NCI-H2171 (cell line): ENCODE data around the gene FEZF1.

Source experiments
- DNase-seq: peaks from one replicate; lab custom pipeline; 2025; lab: John Stamatoyannopoulos, UW

The FEZF1 gene

DNA sequence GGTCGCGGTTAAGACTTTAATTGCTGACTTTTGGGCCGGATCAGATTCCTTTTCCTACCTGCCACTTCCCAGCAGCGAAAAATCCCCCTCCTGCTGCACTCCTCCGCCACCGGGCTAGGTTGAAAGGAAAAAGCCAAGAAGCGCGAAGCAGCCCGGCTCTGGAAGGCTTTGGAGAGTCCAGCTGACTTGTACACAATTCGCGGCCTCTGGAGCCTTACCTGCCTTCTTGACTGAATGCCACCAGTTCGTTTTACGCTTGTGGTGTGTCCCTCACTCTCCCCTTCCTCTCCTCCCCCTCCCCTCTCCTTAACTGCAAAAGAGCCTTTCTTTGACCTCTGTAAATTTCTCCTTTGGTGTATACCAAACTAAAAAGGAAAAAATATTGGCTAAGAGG lies 2.7 kb upstream of the FEZF1 start:
- DNase-seq = peak; percentile 48

DNA sequence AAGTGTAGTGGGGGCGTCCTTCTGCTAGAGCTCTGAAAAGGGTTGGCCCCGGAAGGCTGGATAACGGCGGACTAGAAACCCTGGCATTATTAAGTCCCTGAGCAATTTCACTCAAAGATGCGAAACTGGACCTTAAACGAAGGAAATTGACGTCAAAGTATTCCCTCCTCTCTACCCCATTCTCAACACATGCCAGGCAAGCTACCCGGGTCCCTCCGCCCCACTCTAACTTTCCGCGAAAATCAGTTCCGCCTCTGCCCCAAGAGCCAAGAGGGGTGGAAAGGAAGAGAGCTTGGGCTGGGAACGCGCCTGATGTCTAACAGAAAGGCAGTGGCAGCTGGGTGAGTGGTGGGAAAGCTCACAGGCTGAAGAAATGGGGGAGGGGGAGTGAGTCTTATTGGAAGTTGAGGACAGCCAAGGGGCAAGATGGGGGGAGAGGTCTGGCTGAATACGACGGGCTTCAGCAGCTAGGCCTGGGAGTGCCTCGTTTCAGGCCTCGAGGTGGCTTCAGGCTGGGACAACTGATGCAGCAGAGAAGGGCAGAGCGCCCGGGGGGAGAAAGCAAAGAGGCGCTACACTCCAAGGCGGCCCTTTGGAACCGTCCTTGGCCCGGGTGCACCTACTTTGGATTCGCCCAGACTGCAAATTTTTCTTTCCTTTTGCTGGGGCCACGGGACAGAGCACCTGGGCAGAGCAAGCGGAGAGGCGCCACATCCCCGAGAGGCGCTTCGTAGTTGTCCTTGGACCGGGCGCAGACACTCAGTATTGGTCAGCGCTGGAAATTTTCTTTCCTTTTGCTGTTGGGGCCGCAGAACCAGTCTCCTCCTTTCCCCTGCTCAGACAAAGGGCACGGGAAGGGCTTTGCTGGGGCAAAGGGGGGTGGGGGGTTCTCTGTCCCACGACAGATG lies 2.0 kb upstream of the FEZF1 start:
- peak; percentile 39 for DNase-seq

DNA sequence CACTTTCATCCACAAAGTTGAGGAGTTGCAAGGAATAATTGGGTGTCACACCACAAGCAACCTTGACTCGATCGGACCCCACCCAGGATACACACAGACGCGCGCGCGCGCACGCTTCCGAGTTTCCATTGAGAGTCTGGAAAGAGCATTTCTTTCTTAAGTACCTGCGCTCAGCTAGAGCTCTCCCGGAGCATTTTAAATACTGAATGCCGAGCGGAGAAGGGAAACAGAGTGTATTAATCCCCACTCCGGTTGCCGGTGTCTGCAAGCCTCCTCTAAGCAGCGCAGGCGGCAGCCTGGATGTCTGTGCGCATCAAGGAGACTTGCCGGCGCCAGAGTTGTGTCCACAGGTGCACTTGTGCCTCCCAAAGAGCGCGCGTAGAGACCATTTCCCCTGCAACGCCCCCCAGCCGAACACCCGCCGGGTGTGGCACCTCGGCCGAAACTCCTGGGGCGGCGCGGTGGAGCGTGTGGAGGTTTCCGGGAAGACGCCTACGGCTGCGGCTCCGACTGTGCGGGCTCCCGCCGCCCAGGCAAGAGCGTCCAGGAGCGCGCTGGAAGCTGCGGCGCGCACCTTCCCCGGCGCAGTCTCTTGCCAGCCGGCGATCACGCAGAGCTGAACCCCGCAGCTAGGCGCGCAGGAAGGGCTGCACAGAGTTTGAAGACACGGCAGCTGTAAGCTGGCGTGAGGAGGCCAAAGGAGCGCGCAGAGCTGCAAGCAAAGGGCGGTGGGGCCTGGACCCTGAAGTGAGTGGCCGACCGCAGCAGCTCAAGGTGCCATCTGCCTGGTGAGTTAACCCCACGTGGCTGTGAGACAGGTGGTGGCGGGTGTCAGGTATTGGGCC lies 1.1 kb upstream of the FEZF1 start:
- DNase-seq = peak; percentile 65

DNA sequence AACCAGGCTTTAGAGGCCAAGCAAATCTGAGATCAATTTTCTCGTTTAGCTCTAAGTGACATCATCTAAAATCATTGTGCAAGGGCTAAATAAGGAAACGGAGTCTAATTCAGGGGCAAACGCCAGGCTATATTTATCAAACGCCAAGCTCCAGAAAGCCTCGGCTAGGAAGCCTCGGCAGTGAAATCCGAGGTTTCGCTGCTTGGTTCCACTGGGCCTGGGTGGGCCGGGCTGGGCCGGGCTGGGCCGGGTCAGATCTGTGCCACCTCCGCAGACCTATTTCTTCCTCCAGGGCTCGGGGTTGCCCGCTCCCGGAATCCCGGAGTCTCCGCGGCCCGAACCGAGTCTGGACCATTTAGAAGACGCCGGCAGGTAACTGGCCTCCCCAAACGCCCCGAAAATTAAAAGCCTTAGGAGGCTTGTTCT lies 459 bp upstream of the FEZF1 start:
- DNase-seq = no peak

DNA sequence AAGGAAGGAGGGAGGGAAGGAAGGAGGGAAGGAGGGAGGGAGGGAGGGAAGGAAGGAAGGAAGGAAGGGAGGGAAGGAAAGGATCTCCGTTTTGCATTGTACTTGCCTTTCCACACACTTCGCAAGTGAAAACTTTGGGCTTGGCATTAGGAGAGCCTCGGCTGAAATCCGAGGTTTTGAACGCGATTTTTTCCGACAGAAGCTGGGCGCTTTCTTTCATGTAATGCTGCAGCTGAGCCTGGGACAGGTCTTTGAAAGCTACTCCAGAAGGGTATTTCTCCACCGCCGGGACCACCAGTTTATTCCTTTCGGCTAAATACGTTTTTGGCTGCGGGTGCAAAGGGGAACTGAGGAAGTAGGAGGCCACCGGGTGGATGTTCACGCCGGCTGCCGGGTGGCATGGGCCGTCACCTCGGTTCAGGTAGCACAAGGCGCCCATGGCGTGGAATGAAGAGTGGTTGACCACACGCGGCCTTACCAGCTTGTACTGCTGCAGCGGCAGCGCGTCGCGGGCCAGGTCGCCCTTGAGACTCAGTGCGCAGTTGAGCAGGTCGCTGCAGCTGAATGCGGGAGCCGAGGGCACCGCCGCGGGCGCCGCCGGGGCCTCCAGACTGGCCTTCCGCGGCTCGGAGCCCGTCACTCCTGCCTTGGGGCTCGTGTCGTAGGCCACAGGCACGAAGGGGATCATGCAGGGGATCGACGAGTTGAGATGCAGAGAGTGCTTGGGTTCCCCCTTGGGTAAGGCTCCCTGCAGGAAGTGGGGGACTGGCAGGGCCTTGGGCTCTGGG lies 825 bp downstream of the FEZF1 start:
- DNase-seq = no peak

DNA sequence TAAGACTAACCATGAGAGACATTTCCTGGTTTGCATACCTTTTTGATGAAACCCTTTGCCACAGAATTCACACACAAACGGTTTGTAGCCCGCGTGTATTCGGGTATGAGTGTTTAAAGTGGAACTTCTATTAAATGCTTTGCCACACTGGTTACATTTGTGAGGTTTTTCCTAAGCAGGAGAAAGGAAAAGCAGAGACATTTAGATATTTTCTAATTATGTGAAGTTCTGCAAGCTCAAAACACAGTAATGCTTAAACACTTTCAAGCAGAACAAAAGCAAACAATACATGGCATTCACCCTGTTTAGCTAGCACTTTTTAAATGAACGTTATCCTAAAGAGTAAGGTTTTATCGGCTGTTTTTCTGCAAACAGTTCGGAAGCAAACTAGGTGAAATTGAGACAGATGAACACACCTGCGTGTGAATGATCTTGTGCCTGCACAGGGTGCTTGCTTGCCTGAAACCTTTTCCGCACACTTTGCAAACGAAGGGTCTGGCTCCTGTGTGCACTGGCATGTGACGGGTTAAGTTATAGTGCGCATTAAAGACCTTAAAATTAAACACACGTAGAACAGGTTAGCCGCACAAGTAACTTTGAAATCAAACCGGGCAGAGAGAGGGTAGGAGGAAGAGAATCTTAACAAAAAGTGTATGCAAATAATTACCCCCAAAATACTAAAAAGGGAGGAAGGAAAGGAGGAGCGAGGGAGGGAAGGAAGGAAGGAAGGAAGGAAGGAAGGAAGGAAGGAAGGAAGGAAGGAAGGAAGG lies 1.6 kb downstream of the FEZF1 start:
- no peak for DNase-seq

DNA sequence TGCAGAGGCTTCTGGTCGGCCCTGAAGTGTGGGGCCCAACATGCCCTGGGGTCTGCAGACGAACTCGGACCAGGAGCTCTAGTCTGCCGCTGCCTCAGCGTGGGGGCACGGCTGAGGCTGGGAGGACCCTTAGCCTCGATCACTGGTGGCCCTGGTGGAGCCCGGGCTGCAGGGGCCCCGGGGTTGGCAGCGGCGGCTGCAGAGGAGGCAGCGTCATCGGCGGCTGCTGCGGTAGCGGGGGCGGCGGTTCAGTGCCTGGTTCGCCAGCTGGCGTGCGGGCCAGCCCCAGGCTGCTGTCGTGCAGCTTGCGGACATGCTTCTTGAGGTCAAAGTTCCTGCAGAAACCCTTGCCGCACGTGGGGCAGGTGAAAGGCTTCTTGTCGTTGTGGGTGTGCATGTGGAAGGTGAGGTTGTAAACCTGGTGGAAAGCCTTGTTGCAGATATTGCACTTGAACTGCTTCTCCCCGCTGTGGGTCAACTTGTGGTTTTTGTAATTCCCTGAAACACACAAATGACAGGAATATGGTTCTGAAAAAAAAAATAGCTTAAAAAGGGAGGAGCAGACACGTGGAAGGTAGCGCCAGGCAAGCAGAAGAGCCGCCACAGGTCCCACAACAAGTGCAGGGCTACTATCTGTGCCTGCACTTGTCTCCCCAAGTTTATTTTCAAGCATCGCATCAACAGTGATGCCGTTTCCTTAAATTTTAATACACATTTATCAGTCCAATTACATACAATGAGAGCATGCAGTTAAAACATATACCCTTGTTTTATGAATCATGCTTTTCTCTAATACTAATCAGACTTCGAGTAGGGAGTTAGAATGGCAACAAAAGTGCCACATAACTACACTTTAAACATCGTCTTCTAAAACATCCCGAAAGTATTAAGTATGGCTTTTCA lies 2.4 kb downstream of the FEZF1 start:
- DNase-seq = no peak

DNA sequence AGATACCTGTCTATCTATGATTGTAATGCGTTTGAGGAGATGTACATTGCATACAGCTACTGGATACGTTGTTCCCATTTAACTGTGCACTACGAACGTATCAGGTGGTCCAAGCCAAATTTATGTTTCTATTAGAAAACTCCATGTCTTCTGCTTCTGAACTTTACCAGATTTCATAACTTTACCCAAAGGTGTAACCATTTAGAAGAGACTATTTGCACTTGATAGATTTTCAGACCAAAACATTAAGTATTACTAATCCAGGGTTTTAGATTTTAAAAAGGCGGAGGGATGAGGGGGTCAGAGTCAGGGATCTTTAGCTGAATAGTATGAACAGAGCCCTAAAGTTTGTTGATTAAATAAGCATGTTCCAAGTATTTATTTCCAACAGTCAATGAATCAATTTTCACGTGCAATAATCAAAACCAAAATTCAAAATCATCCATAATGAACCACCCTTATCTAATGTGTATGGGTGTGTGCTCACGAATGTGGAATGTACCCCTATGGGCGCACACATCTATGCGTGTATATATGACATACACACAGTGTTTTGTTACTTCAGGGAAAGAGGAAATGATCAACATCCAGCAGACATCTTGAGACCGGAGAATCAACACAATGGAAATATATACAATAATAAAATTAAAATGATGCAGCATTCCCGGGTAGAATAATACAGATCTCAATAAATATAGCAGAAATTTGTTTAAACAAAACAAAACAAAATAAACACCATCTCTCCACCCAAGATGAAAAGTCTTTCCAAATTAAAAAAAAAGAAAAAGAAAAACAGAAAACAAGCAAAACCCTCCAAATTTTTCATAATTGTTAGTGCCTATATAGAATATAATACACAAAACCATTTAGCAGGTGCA lies 3.4 kb downstream of the FEZF1 start:
- DNase-seq = no peak

DNA sequence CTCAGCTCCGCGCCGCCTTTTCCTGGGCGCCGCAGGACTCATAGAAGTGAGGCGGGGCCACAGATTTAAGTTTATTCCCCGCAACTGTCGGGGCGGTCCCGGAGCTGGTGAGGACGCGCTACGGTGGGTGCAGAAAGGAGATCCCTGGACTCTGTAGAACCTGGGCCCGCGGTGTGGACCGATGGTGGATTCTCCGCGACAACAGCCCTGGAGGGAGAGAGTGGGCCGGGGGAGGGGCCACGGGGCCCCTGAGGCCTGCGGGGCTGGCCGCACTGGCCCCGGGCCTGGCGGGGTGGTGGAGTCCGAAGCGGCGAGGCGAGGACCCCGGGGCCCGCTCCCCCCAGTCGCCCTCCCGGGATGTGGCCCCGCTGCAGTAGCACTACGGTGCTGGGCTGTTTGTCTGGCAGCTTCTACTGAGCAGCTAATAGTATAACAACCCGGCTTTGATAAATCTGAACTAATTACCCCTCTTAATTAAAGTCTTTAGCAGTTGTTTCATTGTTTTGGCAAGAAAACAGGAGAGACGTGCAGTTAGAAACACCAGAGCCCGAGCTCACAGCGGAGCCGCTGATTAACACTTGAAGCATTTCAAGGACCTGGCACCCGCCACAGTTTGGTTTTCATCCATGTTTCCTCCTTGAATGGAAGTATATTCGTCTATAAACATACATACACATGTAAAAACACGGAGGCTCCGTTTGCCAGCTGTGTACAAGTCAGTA lies 4.2 kb downstream of the FEZF1 start:
- DNase-seq = no peak

DNA sequence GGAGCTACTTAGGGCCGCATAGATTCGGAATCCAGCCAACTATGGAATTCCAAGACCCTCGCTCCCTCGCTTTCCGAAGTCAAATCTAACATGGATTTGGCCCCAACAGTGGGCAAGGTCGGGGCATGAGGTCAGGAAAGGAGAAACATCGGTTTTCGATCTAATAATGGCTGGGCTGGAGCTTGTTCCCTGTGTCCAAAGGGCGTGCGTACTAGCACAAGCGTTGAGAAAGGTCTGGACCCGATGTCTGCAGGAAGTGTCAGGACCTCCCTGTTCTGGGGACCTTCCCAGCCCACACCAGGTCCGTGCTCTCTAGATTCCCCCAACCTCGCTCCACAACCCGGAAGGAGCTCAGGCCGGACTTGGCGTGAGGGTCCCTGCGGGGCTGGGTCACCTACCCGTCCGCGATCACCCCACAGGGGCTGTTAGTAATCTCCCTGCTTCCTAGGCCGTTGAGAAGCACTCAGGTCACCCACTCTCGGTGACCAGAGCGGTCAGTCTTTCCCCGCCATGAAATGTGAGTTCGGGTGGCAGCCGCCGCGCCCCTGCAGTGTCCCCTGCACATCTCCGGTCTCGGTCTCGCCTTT lies 4.8 kb downstream of the FEZF1 start:
- DNase-seq = no peak

DNA sequence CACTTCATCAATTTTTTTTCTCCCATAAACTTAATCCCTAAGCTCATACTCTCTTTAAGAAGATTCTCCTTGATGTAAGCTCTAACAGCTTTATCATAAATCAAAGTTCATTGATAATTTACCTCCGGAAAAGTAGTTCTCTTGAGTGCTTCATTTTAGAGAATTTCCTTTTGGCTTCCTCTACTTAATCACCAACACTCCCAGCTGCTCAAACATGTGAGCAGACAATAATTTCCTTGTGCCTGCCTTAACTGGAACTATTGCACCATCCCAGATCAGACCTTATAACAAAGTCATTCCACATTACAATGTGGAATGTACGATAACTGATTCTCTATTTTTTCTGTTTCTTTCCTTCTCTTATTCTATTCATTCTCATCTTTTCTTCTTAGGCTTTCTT lies 5.9 kb downstream of the FEZF1 start:
- DNase-seq = no peak

DNA sequence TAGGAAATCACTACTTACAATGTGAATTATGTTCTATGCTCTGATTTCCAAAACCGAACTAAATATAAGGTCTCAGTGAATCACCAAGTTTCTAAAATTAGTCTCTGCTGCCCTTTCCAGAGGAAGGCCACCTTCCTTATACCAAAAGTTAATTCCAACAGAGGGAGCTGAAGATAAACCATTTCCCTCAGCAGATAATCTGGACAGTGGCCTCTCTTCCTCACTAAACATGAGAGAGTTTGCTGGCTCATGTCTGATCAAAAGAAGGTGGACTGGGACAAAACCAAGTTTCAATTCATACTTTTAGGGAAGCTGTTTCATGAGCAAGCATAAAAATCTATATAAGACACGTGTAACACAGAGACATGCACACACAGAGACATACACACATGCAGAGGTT lies 6.4 kb downstream of the FEZF1 start:
- no peak for DNase-seq

DNA sequence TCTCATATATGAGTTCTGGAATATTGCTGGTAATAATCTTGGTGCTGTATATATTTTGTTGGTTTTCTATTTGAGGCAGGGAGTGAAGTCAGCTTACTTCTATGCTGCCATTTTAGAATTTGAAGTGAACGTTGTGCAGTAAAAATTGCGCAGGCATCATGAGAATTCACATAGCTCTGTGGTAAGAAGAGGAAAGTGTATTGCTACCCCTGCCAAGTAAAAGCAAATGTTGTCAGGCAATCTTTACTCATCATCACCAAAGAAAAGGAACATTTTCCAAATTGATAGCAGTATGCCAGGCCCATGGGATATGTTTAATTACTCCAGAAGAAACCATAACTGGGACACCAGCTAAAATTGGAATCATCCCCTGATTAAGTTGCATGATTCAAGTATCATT lies 13.4 kb downstream of the FEZF1 start:
- no peak for DNase-seq

DNA sequence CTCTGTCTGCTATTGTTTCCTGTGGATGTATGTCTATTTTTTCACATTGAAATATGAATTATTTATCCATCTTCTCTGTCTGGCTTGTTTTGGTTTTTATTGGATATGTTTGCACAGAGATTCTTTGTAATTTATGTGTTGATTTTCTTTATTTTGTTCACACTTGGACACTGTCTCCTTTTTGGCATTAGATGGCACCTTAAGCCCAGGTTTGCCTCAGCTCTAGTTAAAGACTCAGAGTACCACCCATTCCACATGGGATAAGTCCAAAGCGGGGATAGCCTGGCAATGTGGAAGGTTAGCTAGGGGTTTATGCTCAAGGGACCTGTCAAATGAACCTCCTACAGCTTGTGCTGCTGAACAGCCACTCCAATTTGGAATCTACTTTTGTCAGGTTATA lies 14.1 kb downstream of the FEZF1 start:
- no peak for DNase-seq

DNA sequence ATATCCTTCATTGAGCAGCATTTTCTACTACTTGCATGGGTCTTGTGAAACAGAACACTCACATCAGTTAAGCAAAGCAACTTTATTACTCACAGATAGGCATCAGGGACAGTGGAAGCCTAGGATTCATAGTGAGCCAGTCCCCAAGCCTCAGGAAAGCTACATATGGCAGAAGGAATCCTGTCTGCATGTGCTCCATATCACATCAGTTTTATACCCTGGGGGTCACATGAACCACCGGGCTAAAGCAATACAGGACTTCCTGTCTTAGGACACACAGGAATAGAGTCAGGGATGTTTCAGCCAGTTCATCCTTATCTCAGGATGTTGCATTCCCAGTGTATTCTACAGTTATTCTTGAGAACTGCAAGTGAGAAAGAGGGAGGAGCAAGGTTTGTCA lies 15.1 kb downstream of the FEZF1 start:
- DNase-seq = no peak

DNA sequence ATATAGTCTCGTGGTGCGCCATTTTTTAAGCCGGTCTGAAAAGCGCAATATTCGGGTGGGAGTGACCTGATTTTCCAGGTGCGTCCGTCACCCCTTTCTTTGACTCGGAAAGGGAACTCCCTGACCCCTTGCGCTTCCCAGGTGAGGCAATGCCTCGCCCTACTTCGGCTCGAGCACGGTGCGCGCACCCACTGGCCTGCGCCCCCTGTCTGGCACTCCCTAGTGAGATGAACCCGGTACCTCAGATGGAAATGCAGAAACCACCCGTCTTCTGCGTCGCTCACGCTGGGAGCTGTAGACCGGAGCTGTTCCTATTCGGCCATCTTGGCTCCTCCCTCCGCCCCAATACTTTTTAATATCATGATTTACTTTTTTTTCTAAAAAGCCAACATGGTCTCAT lies 19.9 kb downstream of the FEZF1 start:
- peak; percentile 17 for DNase-seq

DNA sequence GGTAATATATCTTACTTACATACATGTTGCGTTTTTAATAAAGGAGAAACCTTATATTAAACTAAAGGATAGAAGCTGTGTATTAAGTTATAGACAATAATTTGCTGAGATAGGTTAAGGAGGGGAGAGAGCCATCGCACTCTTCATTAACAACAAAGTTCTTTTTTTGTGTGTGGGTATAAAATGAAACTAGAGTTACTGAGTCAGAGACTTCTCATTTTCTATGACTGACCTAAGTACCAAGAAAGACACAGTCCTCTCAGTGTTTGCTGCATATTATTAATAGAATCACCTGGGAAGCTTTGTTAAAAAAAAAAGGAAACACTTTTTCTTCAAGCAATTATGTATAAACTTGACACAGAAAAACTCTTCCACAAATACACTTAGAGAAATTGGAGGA lies 31.4 kb downstream of the FEZF1 start:
- DNase-seq = no peak

DNA sequence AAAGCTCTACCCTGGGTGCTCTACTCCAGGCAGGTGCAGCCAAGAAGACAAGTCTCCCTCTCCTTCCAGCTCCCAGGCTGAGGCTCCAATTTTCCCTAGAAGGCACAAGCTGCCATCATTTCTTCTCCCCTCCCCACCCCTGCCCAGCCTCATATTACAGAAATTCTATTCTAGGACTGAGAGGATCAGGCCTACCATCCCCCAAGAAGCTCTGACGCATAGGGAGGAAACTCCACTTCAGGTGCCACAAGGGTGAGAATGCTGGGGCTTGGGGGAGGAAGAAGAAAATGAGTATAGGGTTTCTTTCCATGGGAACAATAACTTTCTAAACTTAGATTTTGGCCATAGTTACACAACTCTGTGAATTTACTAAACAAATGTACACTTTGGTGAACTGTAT lies 35.3 kb downstream of the FEZF1 start:
- DNase-seq = no peak
